Neuronal stem cell (in vitro differentiated cells): ENCODE measurements around the gene PTPRB.
A peak's percentile ranks its signal among the peaks of the same experiment; 100 is the strongest.

Experiments
- DNase-seq: peaks from one replicate; pipeline ENCODE4 v3.0.0-alpha.2; 2013; ENCODE audit warnings: low spot score
- H2AFZ ChIP-seq: one replicate; pipeline ENCODE4 v1.6.1; 2013; ENCODE audit warnings: mild to moderate bottlenecking, low read length, inconsistent platforms
- H2AK5ac ChIP-seq: 2 replicates; pipeline ENCODE4 v1.6.1; 2013; ENCODE audit warnings: low read depth, mild to moderate bottlenecking, inconsistent platforms, low read length, moderate library complexity, mixed read lengths
- H2BK120ac ChIP-seq: 2 replicates; pipeline ENCODE4 v1.6.1; 2013; ENCODE audit warnings: low read depth, mild to moderate bottlenecking, inconsistent platforms, low read length, moderate library complexity, mixed read lengths
- H2BK12ac ChIP-seq: one replicate; pipeline ENCODE4 v1.6.1; 2013; ENCODE audit warnings: low read length, inconsistent platforms
- H2BK15ac ChIP-seq: 2 replicates; pipeline ENCODE4 v1.6.1; 2013; ENCODE audit warnings: mild to moderate bottlenecking, low read length, inconsistent platforms, mixed read lengths
- H2BK5ac ChIP-seq: one replicate; pipeline ENCODE4 v1.6.1; 2013; ENCODE audit warnings: inconsistent platforms, mild to moderate bottlenecking, low read length, moderate library complexity
- H3K14ac ChIP-seq: one replicate; pipeline ENCODE4 v1.6.1; 2013; ENCODE audit warnings: low read length, inconsistent platforms
- H3K18ac ChIP-seq: 2 replicates; pipeline ENCODE4 v1.6.1; 2013; ENCODE audit warnings: low read length, inconsistent platforms
- H3K23ac ChIP-seq: 2 replicates; pipeline ENCODE4 v1.6.1; 2013; ENCODE audit warnings: low read depth, mild to moderate bottlenecking, mixed read lengths, low read length, inconsistent platforms; ENCODE audit not compliant: poor library complexity
- H3K27ac ChIP-seq: replicated peaks from 3 replicates; pipeline ENCODE4 v1.5.1; 2013; ENCODE audit warnings: low read length, inconsistent platforms
- H3K27me3 ChIP-seq, 3 experiments: 2 replicates each; pipeline ENCODE4 v1.6.1; 2013; ENCODE audit warnings: low read length in 3 of 3, mild to moderate bottlenecking in 2 of 3, inconsistent platforms in 1 of 3, low read depth in 1 of 3, mixed read lengths in 1 of 3, moderate library complexity in 1 of 3; ENCODE audit not compliant: control insufficient read depth in 3 of 3, insufficient read depth in 3 of 3
- H3K36me3 ChIP-seq, 2 donors: replicated peaks in 1 of 2; 2 replicates each; pipeline ENCODE4 v1.6.1; 2013; ENCODE audit warnings: low read length in 2 of 2; ENCODE audit not compliant: control insufficient read depth in 2 of 2, insufficient read depth in 2 of 2
- H3K4ac ChIP-seq: 2 replicates; pipeline ENCODE4 v1.6.1; 2013; ENCODE audit warnings: inconsistent platforms, mild to moderate bottlenecking, low read length, moderate library complexity
- H3K4me1 ChIP-seq, 2 donors: 1 replicate in 1 of 2; 2 replicates in 1 of 2; pipeline ENCODE4 v1.6.1; 2013; ENCODE audit warnings: low read length in 2 of 2, low read depth in 1 of 2; ENCODE audit not compliant: control insufficient read depth in 2 of 2, insufficient read depth in 1 of 2
- H3K4me2 ChIP-seq: one replicate; pipeline ENCODE4 v1.6.1; 2013; ENCODE audit warnings: mild to moderate bottlenecking, low read length, inconsistent platforms; ENCODE audit not compliant: insufficient read depth, poor library complexity, severe bottlenecking
- H3K4me3 ChIP-seq, 2 donors: 2 replicates each; pipeline ENCODE4 v1.5.1; 2013; ENCODE audit warnings: low read length in 2 of 2, mild to moderate bottlenecking in 2 of 2, inconsistent platforms in 1 of 2, moderate library complexity in 1 of 2
- H3K79me1 ChIP-seq: one replicate; pipeline ENCODE4 v1.6.1; 2013; ENCODE audit warnings: low read depth, mild to moderate bottlenecking, inconsistent platforms, low read length, moderate library complexity
- H3K9ac ChIP-seq: one replicate; pipeline ENCODE4 v1.6.1; 2013; ENCODE audit warnings: mild to moderate bottlenecking, low read depth, low read length, inconsistent platforms; ENCODE audit not compliant: poor library complexity
- H3K9me3 ChIP-seq, 2 donors: replicated peaks in 1 of 2; 2 replicates each; pipeline versions ENCODE3 to v1.6.1; 2013; ENCODE audit warnings: low read length in 2 of 2, mild to moderate bottlenecking in 2 of 2, inconsistent platforms in 1 of 2, low read depth in 1 of 2, mixed read lengths in 1 of 2, moderate library complexity in 1 of 2; ENCODE audit not compliant: control insufficient read depth in 2 of 2, insufficient read depth in 1 of 2
- H4K8ac ChIP-seq: one replicate; pipeline ENCODE4 v1.6.1; 2013; ENCODE audit warnings: low read depth, mild to moderate bottlenecking, inconsistent platforms, low read length, moderate library complexity
- H4K91ac ChIP-seq: one replicate; pipeline ENCODE4 v1.6.1; 2013; ENCODE audit warnings: low read length, low read depth, mild to moderate bottlenecking, inconsistent platforms; ENCODE audit not compliant: poor library complexity
- WGBS, 2 donors: extraction: QIAGEN DNeasy Blood & Tissue Kit; methylation state at CpG; one replicate each; pipeline ENCODE4 v1.1.7; 2013; ENCODE audit warnings: missing lambda C conversion rate in 2 of 2, mixed read lengths in 1 of 2; ENCODE audit not compliant: insufficient read length in 2 of 2, insufficient replicate concordance in 1 of 2; ENCODE audit errors: extremely low coverage in 2 of 2; 5-methylcytosine and 5-hydroxymethylcytosine counted together

PTPRB gene

GRCh38 chr12:70671698-70672097 lies 34.5 kb upstream of the PTPRB start:
- no peak overlapping the region for H4K91ac ChIP-seq
- H3K4me2 ChIP-seq, result no peak overlapping the region
- no peak overlapping the region for H3K14ac ChIP-seq
- H2BK120ac ChIP-seq, result no peak overlapping the region
- H3K4me3 ChIP-seq, result no peak overlapping the region
- H3K9me3 ChIP-seq, result no peaks in the 10 kb centered on the region
- H2BK5ac ChIP-seq, result no peak overlapping the region
- no peak overlapping the region for H3K4ac ChIP-seq
- no CpG with 5 or more reads among the region's 5 CpGs for WGBS, 2 donors
- H3K27me3 ChIP-seq, result no peaks in the 10 kb centered on the region
- H2AK5ac ChIP-seq, result peak overlapping the region; percentile 68
- no peak overlapping the region for H3K18ac ChIP-seq
- H3K27ac ChIP-seq, result no peak overlapping the region
- no peak for DNase-seq
- no peaks in the 10 kb centered on the region for H3K36me3 ChIP-seq
- H2BK15ac ChIP-seq, result no peak overlapping the region
- no peak overlapping the region for H4K8ac ChIP-seq
- H2AFZ ChIP-seq, result no peak overlapping the region
- H2BK12ac ChIP-seq, result no peak overlapping the region
- no peak overlapping the region for H3K23ac ChIP-seq
- H3K79me1 ChIP-seq, result no peaks in the 10 kb centered on the region
- no peak overlapping the region for H3K9ac ChIP-seq
- H3K4me1 ChIP-seq, result no peaks in the 10 kb centered on the region

DNA sequence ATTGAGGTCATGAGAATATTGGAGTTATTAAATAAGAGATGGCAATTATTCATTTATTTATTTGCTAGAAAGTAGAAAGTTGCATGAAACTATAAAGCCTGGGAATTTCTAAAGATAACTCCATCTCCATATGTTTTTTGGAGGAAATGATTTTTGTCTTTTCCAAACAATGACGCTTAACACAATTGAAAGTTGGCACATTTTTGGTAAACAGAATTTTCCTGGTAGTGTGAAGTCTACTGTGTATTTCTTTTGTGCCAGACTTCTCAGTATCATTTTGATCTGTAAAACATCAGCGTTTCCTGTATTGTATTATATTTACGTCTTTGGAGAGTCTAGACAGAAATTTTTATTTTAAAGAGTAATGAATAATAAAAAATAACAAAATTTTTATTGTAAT lies 33.7 kb upstream of the PTPRB start:
- no peak overlapping the region for H3K4ac ChIP-seq
- H2AK5ac ChIP-seq, result no peak overlapping the region
- H2BK5ac ChIP-seq, result no peak overlapping the region
- H2BK120ac ChIP-seq, result no peak overlapping the region
- H3K14ac ChIP-seq, result no peak overlapping the region
- H3K4me2 ChIP-seq, result no peak overlapping the region
- H2BK12ac ChIP-seq, result no peak overlapping the region
- H4K91ac ChIP-seq, result no peak overlapping the region
- H3K36me3 ChIP-seq, result no peaks in the 10 kb centered on the region
- H2AFZ ChIP-seq, result no peak overlapping the region
- no CpG with 5 or more reads among the region's 3 CpGs for WGBS, 2 donors
- DNase-seq, result no peak
- no peak overlapping the region for H3K27ac ChIP-seq
- no peak overlapping the region for H3K9ac ChIP-seq
- H3K9me3 ChIP-seq, result no peaks in the 10 kb centered on the region
- no peaks in the 10 kb centered on the region for H3K4me1 ChIP-seq
- no peaks in the 10 kb centered on the region for H3K27me3 ChIP-seq
- no peak overlapping the region for H3K18ac ChIP-seq
- H2BK15ac ChIP-seq, result no peak overlapping the region
- H3K79me1 ChIP-seq, result no peaks in the 10 kb centered on the region
- H3K23ac ChIP-seq, result no peak overlapping the region
- no peak overlapping the region for H3K4me3 ChIP-seq
- no peak overlapping the region for H4K8ac ChIP-seq

DNA sequence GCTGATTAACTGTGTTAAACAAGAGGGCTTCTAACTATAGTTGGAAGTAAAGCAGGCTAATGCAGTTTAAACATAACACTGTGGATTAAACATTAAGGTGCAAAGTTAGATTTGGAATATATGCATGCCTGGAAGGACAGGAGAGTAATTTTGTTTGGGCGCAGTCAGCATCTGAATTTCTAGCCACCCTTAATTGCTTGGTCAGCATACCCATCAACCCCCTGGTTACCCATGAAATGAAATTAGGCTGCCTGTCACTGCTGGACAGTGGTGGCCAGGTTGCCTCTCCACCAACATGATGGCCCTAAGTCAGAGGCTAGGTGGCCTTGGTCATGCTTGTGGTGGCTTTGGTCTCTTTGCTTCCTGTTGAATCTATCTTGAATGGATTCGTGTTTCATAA lies 30.0 kb upstream of the PTPRB start:
- Histone ChIP-seq H3K9me3 (no peaks in the 10 kb centered on the region), H3K36me3 (no peaks in the 10 kb centered on the region), H3K27ac (no peak overlapping the region), H3K9ac (no peak overlapping the region), H2BK120ac (no peak overlapping the region), H4K91ac (peak overlapping the region; percentile 59), H2BK5ac (no peak overlapping the region), H3K79me1 (no peaks in the 10 kb centered on the region), H3K4ac (no peak overlapping the region), H2AK5ac (no peak overlapping the region), H3K18ac (no peak overlapping the region), H3K23ac (peak overlapping the region; percentile 86), H3K27me3 (no peaks in the 10 kb centered on the region), H3K4me3 (no peak overlapping the region), H2BK15ac (no peak overlapping the region), H2BK12ac (no peak overlapping the region), H3K4me1 (peaks cover 0 to 9% of the 10 kb centered on the region in 2 donors), H3K14ac (no peak overlapping the region), H3K4me2 (no peak overlapping the region), H4K8ac (no peak overlapping the region), H2AFZ (no peak overlapping the region)
- no CpG with 5 or more reads among the region's 2 CpGs for WGBS, 2 donors
- DNase-seq, result no peak

DNA sequence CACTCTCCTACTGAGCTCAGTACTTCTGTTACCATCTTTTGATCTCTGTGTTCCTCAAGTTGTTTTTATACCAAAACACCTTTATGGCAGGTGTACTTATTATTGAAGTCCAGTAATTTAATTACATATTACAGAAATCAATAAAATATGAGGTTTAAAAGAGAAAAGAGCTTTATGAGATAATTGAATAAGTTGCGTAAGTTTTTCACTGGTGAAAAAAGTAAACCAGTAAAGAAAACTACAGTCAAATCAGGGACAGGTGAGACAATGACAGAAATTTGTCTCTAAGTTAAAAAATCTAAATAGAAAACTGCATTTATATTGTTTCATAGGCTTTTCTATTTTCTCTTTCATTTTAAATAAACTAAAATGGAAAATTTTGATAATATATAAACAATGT lies 29.1 kb upstream of the PTPRB start:
- Histone ChIP-seq H3K4ac (no peak overlapping the region), H3K9ac (no peak overlapping the region), H2BK5ac (no peak overlapping the region), H3K4me3 (no peak overlapping the region), H2AK5ac (no peak overlapping the region), H3K9me3 (no peaks in the 10 kb centered on the region), H2BK15ac (no peak overlapping the region), H2BK12ac (no peak overlapping the region), H3K14ac (no peak overlapping the region), H3K4me2 (no peak overlapping the region), H3K23ac (no peak overlapping the region), H3K18ac (no peak overlapping the region), H2AFZ (no peak overlapping the region), H3K27ac (no peak overlapping the region), H3K36me3 (no peaks in the 10 kb centered on the region), H3K27me3 (no peaks in the 10 kb centered on the region), H3K79me1 (no peaks in the 10 kb centered on the region), H4K91ac (no peak overlapping the region), H2BK120ac (no peak overlapping the region), H4K8ac (no peak overlapping the region), H3K4me1 (peaks cover 0 to 9% of the 10 kb centered on the region in 2 donors)
- WGBS, 2 donors, result no CpG with 5 or more reads among the region's 1 CpG
- no peak for DNase-seq
